Fibroblast of skin of back (primary cell): Measurements from ENCODE around the gene MMADHC.
"Not testable (repeated sequence)": the region's sequence is repeated elsewhere in the genome, so short reads cannot be mapped to it uniquely, and the experiment has no call there.

Experiments used
- DNase-seq: peaks from one replicate; pipeline ENCODE4 v3.0.0-alpha.2; 2013

Gene MMADHC

GRCh38 chr2:149594411-149594810 is 6.8 kb upstream of the MMADHC start:
- DNase-seq = no peak

GRCh38 chr2:149587950-149588487 is 444 bp upstream of the MMADHC start:
- DNase-seq = no peak

- DNase-seq = no peak
Measured at GRCh38 chr2:149586898-149587219, 716 bp downstream of the MMADHC start.

GRCh38 chr2:149586063-149586462 is 1.5 kb downstream of the MMADHC start:
- DNase-seq = no peak

GRCh38 chr2:149585166-149585885 is 2.2 kb downstream of the MMADHC start:
- DNase-seq = no peak

- DNase-seq = peak; percentile 86
Measured at GRCh38 chr2:149579972-149580882, 7.3 kb downstream of the MMADHC start.

- no peak for DNase-seq
Measured at GRCh38 chr2:149577269-149577668, 10.3 kb downstream of the MMADHC start.

- DNase-seq = no peak
Measured at GRCh38 chr2:149575752-149576151, 11.8 kb downstream of the MMADHC start.

GRCh38 chr2:149575277-149575676 is 12.3 kb downstream of the MMADHC start:
- no peak for DNase-seq

GRCh38 chr2:149573760-149574159 is 13.8 kb downstream of the MMADHC start:
- DNase-seq = peak; percentile 17

GRCh38 chr2:149572102-149572953 is 15.2 kb downstream of the MMADHC start:
- no peak for DNase-seq

GRCh38 chr2:149568138-149568537 is 19.4 kb downstream of the MMADHC start:
- no peak for DNase-seq

GRCh38 chr2:149566652-149567051 is 20.9 kb downstream of the MMADHC start:
- DNase-seq = no peak

- not testable (repeated sequence) for DNase-seq
Measured at GRCh38 chr2:149565625-149566024, 21.9 kb downstream of the MMADHC start.

GRCh38 chr2:149564983-149565382 is 22.6 kb downstream of the MMADHC start:
- no peak for DNase-seq

- DNase-seq = no peak
Measured at GRCh38 chr2:149564097-149564496, 23.5 kb downstream of the MMADHC start.

- peak; percentile 72 for DNase-seq
Measured at GRCh38 chr2:149562324-149562723, 25.3 kb downstream of the MMADHC start.

- DNase-seq = peak; percentile 23
Measured at GRCh38 chr2:149561309-149561926, 26.2 kb downstream of the MMADHC start.

- DNase-seq = no peak
Measured at GRCh38 chr2:149559341-149560068, 28.1 kb downstream of the MMADHC start.

GRCh38 chr2:149556452-149556851 is 31.1 kb downstream of the MMADHC start:
- no peak for DNase-seq

- no peak for DNase-seq
Measured at GRCh38 chr2:149552830-149553229, 34.7 kb downstream of the MMADHC start.
